ENCODE data around the gene C3orf18. TPM values are rescaled to one million over a fixed set of nuclear protein-coding genes. Genes with fewer than 3 reads are reported as not detected.

C3orf18 gene
- total RNA-seq, 1 experiment from 2014 or later: 10.1 TPM

DNA sequence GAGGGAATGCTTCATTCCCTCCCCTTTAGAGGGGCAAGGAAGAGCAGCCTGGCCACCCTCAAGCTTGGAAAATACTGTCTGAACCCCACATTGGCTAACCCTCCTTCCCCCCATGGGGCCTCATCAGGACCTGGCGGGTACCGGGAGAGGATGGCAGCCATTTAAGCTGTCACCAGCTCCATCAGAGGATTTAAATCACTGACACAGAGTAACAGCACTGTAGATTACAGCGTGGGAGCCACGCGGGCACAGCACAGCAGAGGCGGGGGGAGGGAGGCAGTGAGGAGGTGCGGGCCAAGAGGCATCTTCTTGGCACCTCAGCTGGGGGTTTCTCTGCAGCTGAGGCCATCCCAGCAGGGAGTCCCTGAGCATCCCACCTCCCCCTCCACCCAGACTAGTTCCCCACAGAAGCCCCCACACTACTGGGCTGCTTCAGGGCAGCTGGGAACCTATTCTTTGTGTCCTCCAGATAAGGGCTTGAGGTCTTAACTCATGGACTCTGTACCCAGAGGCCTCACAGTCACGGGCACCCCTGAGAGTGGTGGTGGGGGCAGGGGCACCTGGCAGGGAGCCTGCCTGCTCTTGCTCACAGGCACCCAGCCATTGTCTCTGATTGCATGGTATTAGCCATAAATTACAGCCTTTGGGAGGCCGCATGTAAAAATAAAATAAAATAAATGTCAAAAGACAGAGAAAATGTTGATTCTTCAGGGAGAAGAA lies 42.2 kb downstream of the C3orf18 start:
- no peak overlapping the region for H3K4me2 ChIP-seq (ENCODE audit: low read length)
- H3K27ac ChIP-seq (ENCODE audit: low read depth, low read length): no peak overlapping the region
- H3K36me3 ChIP-seq (ENCODE audit: control insufficient read depth in 1 of 2, insufficient read depth in 2 of 2, low read length in 2 of 2): no peaks in the 10 kb centered on the region
- ATAC-seq: no peak
- no peaks in the 10 kb centered on the region for H3K9me2 ChIP-seq (ENCODE audit: insufficient read depth)
- POLR2A ChIA-PET: interaction anchor here (0.7 kb wide), 1 partner anchor 175 kb away, joined by 5 read pairs; the partner anchor contains the start of gene NPRL2
- H3K4me1 ChIP-seq (ENCODE audit: control insufficient read depth in 1 of 2, insufficient read depth in 2 of 2, low read length in 2 of 2): peaks cover 0 to 4% of the 10 kb centered on the region in 2 experiments; a peak in 2 of 4 replicates
- no peak for DNase-seq (ENCODE audit: low read depth, low spot score)
- H3K27me3 ChIP-seq (ENCODE audit: insufficient read depth, low read length): peaks cover 7% of the 10 kb centered on the region; the same call in 1 of the 2 replicates
- CTCF ChIA-PET: no interaction called here
- no peaks in the 10 kb centered on the region for H4K20me1 ChIP-seq (ENCODE audit: insufficient read depth)
- no peak overlapping the region for H3K4me3 ChIP-seq (replicated peaks in 1 of 2; ENCODE audit: low read depth in 1 of 2, low read length in 2 of 2)
- H2AFZ ChIP-seq (ENCODE audit: low read depth, low read length, poor library complexity, severe bottlenecking): no peak overlapping the region
- no peaks in the 10 kb centered on the region for H3K79me2 ChIP-seq (ENCODE audit: insufficient read depth, low read length)
- intact Hi-C loops (cut with micrococcal nuclease): loop anchor here (5.0 kb wide), 1 partner anchor 123 kb away; no protein-coding TSS in a partner anchor
- no peak for TF ChIP-seq POLR2AphosphoS5 (IDR thresholded peaks at IDR 0.05; ENCODE audit: low read depth, low read length)
- no peak for TF ChIP-seq ZNF274 (IDR thresholded peaks at IDR 0.05; ENCODE audit: low read depth, low read length)
- no peak for TF ChIP-seq POLR2A (IDR thresholded peaks at IDR 0.05; ENCODE audit: borderline replicate concordance, extremely low read depth, insufficient read depth, insufficient read length)
- TF ChIP-seq CBX3 (IDR thresholded peaks at IDR 0.05; ENCODE audit: low read depth): no peak
- H3K9ac ChIP-seq (ENCODE audit: low read length): no peak overlapping the region
- BruUV-seq (replicated peaks): no TSS peak
- RAD21 ChIA-PET (ENCODE audit: low non-redundant PET in 1 of 2, low total read pairs in 2 of 2, uncharacterized antibody in 2 of 2, unreplicated experiment in 2 of 2): no interaction called here
- no peaks in the 10 kb centered on the region for H3K9me3 ChIP-seq (ENCODE audit: control insufficient read depth in 1 of 2, insufficient read depth in 1 of 2, low read depth in 1 of 2, low read length in 2 of 2)

DNA sequence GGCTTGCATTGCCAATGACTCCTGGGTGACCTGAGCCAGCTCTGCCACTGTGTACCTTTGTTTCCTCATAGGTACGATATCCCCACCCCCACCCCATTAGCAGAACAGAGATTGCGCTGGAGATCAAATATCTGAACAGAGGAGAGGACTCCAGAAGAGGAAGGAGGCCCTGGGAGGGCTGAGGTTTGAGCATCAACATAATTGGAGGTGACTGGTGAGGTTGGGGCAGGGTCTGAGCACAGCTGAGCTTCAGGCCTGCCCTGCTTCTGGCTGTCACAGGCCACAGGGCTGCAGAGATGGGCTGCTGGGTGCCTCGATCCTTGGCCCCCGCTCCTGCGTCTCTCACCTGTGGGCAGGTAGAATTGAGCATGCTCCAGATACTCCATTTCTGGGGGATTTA lies 42.8 kb downstream of the C3orf18 start:
- Histone ChIP-seq H2AFZ (ENCODE audit: low read depth, low read length, poor library complexity, severe bottlenecking) (no peak overlapping the region), H3K9ac (ENCODE audit: low read length) (no peak overlapping the region), H3K27ac (ENCODE audit: low read depth, low read length) (no peak overlapping the region), H3K4me3 (replicated peaks in 1 of 2; ENCODE audit: low read depth in 1 of 2, low read length in 2 of 2) (no peak overlapping the region), H3K79me2 (ENCODE audit: insufficient read depth, low read length) (no peaks in the 10 kb centered on the region), H3K9me2 (ENCODE audit: insufficient read depth) (no peaks in the 10 kb centered on the region), H3K9me3 (ENCODE audit: control insufficient read depth in 1 of 2, insufficient read depth in 1 of 2, low read depth in 1 of 2, low read length in 2 of 2) (no peaks in the 10 kb centered on the region), H3K36me3 (ENCODE audit: control insufficient read depth in 1 of 2, insufficient read depth in 2 of 2, low read length in 2 of 2) (no peaks in the 10 kb centered on the region), H3K4me1 (ENCODE audit: control insufficient read depth in 1 of 2, insufficient read depth in 2 of 2, low read length in 2 of 2) (peaks cover 0 to 5% of the 10 kb centered on the region in 2 experiments; a peak in 2 of 4 replicates), H3K27me3 (ENCODE audit: insufficient read depth, low read length) (peaks cover 7% of the 10 kb centered on the region; the same call in 1 of the 2 replicates), H3K4me2 (ENCODE audit: low read length) (no peak overlapping the region), H4K20me1 (ENCODE audit: insufficient read depth) (no peaks in the 10 kb centered on the region)
- intact Hi-C loops (cut with micrococcal nuclease): loop anchor here (5.0 kb wide), 1 partner anchor 122 kb away; no protein-coding TSS in a partner anchor
- RAD21 ChIA-PET (ENCODE audit: low non-redundant PET in 1 of 2, low total read pairs in 2 of 2, uncharacterized antibody in 2 of 2, unreplicated experiment in 2 of 2): no interaction called here
- ATAC-seq (no peak), DNase-seq (ENCODE audit: low read depth, low spot score) (no peak)
- TF ChIP-seq, protein P1, sequence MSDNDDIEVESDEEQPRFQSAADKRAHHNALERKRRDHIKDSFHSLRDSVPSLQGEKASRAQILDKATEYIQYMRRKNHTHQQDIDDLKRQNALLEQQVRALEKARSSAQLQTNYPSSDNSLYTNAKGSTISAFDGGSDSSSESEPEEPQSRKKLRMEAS (IDR thresholded peaks at IDR 0.05): no peak
- TF ChIP-seq, protein P2, sequence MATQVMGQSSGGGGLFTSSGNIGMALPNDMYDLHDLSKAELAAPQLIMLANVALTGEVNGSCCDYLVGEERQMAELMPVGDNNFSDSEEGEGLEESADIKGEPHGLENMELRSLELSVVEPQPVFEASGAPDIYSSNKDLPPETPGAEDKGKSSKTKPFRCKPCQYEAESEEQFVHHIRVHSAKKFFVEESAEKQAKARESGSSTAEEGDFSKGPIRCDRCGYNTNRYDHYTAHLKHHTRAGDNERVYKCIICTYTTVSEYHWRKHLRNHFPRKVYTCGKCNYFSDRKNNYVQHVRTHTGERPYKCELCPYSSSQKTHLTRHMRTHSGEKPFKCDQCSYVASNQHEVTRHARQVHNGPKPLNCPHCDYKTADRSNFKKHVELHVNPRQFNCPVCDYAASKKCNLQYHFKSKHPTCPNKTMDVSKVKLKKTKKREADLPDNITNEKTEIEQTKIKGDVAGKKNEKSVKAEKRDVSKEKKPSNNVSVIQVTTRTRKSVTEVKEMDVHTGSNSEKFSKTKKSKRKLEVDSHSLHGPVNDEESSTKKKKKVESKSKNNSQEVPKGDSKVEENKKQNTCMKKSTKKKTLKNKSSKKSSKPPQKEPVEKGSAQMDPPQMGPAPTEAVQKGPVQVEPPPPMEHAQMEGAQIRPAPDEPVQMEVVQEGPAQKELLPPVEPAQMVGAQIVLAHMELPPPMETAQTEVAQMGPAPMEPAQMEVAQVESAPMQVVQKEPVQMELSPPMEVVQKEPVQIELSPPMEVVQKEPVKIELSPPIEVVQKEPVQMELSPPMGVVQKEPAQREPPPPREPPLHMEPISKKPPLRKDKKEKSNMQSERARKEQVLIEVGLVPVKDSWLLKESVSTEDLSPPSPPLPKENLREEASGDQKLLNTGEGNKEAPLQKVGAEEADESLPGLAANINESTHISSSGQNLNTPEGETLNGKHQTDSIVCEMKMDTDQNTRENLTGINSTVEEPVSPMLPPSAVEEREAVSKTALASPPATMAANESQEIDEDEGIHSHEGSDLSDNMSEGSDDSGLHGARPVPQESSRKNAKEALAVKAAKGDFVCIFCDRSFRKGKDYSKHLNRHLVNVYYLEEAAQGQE (IDR thresholded peaks at IDR 0.05; ENCODE audit: low read depth): no peak
- no peak for TF ChIP-seq POLR2A (IDR thresholded peaks at IDR 0.05; ENCODE audit: borderline replicate concordance, extremely low read depth, insufficient read depth, insufficient read length)
- TF ChIP-seq, protein P3, sequence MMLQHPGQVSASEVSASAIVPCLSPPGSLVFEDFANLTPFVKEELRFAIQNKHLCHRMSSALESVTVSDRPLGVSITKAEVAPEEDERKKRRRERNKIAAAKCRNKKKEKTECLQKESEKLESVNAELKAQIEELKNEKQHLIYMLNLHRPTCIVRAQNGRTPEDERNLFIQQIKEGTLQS (IDR thresholded peaks at IDR 0.05): no peak
- POLR2A ChIA-PET: interaction anchor here (0.7 kb wide), 1 partner anchor 174 kb away, joined by 5 read pairs; the partner anchor contains the start of gene NPRL2
- no TSS peak for BruUV-seq (replicated peaks)
- CTCF ChIA-PET: no interaction called here
